Measurements from ENCODE around the gene BMP8A. TPM values are rescaled to one million over a fixed set of nuclear protein-coding genes. Genes with fewer than 3 reads are reported as not detected.

BMP8A gene
- total RNA-seq, 1 experiment from 2014 or later: 0.54 TPM

GRCh38 chr1:39524591-39525365, 33.3 kb downstream of the BMP8A start:
- no peak overlapping the region for H3K27ac ChIP-seq (ENCODE audit: low read length)
- TF ChIP-seq POLR2AphosphoS5 (IDR thresholded peaks at IDR 0.05; ENCODE audit: low read depth, low read length) (no peak), TCF7L2 (IDR thresholded peaks at IDR 0.05; ENCODE audit: low read depth, low read length) (no peak), CTCF (IDR thresholded peaks at IDR 0.05) (no peak), REST (IDR thresholded peaks at IDR 0.05; ENCODE audit: insufficient read depth in 1 of 2, low read depth in 2 of 2, low read length in 1 of 2) (no peak), SIN3A (IDR thresholded peaks at IDR 0.05; ENCODE audit: borderline replicate concordance, insufficient read depth, low read depth, low read length) (no peak)
- no TSS peak for BruUV-seq (replicated peaks)
- no peaks in the 10 kb centered on the region for H3K4me1 ChIP-seq (ENCODE audit: control insufficient read depth, insufficient read depth, low read length)
- no peaks in the 10 kb centered on the region for H3K9me3 ChIP-seq (ENCODE audit: control insufficient read depth, insufficient read depth, low read depth, low read length)
- intact Hi-C loops (cut with micrococcal nuclease; ENCODE audit: unreplicated experiment): loop anchor here (5.0 kb wide), 1 partner anchor 238 kb away; no protein-coding TSS in a partner anchor
- ChIA-PET POLR2A (no interaction called here), CTCF (no interaction called here)
- no peaks in the 10 kb centered on the region for H3K36me3 ChIP-seq (ENCODE audit: control insufficient read depth, insufficient read depth, low read length)
- H3K27me3 ChIP-seq (ENCODE audit: control insufficient read depth, insufficient read depth, low read length): no peaks in the 10 kb centered on the region
- DNase-seq (ENCODE audit: low read depth, low spot score): no peak
- no peak overlapping the region for H3K4me3 ChIP-seq (ENCODE audit: low read depth in 2 of 2, low read length in 2 of 2)
- ATAC-seq: no peak
- in situ Hi-C loops (cut with HindIII; ENCODE audit: low pct_unique_long_range_greater_than_20kb, low sequenced_read_pairs): no loop called here

GRCh38 chr1:39525366-39526165, 34.1 kb downstream of the BMP8A start:
- intact Hi-C loops (cut with micrococcal nuclease; ENCODE audit: unreplicated experiment): no loop called here
- CTCF ChIA-PET: no interaction called here
- BruUV-seq (replicated peaks): no TSS peak
- no peaks in the 10 kb centered on the region for H3K27me3 ChIP-seq (ENCODE audit: control insufficient read depth, insufficient read depth, low read length)
- no peak for TF ChIP-seq TCF7L2 (IDR thresholded peaks at IDR 0.05; ENCODE audit: low read depth, low read length)
- no peak for TF ChIP-seq CTCF (IDR thresholded peaks at IDR 0.05)
- TF ChIP-seq POLR2AphosphoS5 (IDR thresholded peaks at IDR 0.05; ENCODE audit: low read depth, low read length): no peak
- TF ChIP-seq SIN3A (IDR thresholded peaks at IDR 0.05; ENCODE audit: borderline replicate concordance, insufficient read depth, low read depth, low read length): no peak
- TF ChIP-seq REST (IDR thresholded peaks at IDR 0.05; ENCODE audit: insufficient read depth in 1 of 2, low read depth in 2 of 2, low read length in 1 of 2): no peak
- DNase-seq (ENCODE audit: low read depth, low spot score) (no peak), ATAC-seq (peak; percentile 15; the same call in 1 of the 2 replicates)
- in situ Hi-C loops (cut with HindIII; ENCODE audit: low pct_unique_long_range_greater_than_20kb, low sequenced_read_pairs): no loop called here
- no peak overlapping the region for H3K4me3 ChIP-seq (ENCODE audit: low read depth in 2 of 2, low read length in 2 of 2)
- POLR2A ChIA-PET: no interaction called here
- no peaks in the 10 kb centered on the region for H3K36me3 ChIP-seq (ENCODE audit: control insufficient read depth, insufficient read depth, low read length)
- H3K27ac ChIP-seq (ENCODE audit: low read length): no peak overlapping the region
- H3K9me3 ChIP-seq (ENCODE audit: control insufficient read depth, insufficient read depth, low read depth, low read length): no peaks in the 10 kb centered on the region
- H3K4me1 ChIP-seq (ENCODE audit: control insufficient read depth, insufficient read depth, low read length): no peaks in the 10 kb centered on the region

Data from Panc1 (cell line).